GM13977 (cell line): Measurements from ENCODE around the gene EVI5L.

Source experiments
- DNase-seq: peaks from one replicate; pipeline ENCODE4 v3.0.0; 2012; ENCODE audit warnings: low spot score
- CTCF ChIP-seq: IDR thresholded peaks from 2 replicates; pipeline ENCODE4 v1.5.1; 2012; ENCODE audit warnings: mild to moderate bottlenecking, control low read depth; ENCODE audit not compliant: insufficient read depth; ENCODE audit errors: extremely low read depth, missing control alignments
- in situ Hi-C: fragments of 300-500 bp; cut with MboI; formaldehyde crosslinking; loops from one replicate; pipeline ENCODE4 v1.12.0; 2022; ENCODE audit warnings: low sequenced_read_pairs, low pct_unique_long_range_greater_than_20kb, mixed read lengths, inconsistent platforms; ENCODE audit not compliant: unreplicated experiment

EVI5L gene

DNA sequence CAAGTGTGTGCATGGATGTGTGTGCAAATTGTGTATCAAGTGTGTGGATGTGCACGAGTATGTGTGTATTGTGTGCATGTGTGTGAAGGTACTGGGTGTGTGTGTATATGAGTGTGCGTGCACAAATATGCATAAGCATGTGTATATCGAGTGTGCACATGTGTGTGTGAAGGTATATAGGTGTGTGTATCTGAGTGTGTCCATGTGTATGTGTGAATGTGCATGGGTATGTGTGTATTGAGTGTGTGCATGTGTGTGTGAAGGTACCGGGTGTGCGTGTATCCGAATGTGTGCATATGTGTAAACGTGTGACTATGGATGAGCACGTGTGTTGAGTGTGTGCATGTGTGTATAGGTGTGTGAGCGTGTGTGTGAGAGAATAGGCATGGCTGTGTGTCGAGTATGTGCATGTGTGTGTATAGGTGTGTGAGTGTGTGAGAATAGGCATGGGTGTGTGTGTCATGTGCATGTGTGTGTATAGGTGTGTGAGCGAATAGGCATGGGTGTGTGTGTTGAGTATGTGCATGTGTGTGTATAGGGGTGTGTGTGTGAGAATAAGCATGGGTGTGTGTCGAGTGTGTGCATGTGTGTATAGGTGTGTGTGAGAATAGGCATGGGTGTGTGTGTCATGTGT lies 12.8 kb downstream of the EVI5L start:
- no peak for DNase-seq
- TF ChIP-seq CTCF = no peak
- in situ Hi-C loops = no loop called here

DNA sequence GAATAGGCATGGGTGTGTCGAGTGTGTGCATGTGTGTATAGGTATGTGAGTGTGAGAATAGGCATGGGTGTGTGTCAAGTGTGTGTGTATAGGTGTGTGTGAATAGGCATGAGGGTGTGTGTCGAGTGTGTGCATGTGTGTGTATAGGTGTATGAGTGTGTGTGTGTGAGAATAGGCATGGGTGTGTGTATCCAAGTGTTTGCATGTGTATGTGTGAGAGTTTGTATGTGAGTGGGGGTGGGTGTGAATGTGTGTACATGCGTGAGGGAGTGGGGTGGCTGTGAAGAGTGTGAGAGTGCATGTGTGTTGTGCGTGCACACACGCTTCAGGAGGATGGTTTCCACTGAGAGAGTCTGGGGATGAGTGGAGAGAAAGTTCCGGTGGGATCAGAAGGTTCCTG lies 13.5 kb downstream of the EVI5L start:
- no peak for DNase-seq
- no peak for TF ChIP-seq CTCF
- in situ Hi-C loops = no loop called here

DNA sequence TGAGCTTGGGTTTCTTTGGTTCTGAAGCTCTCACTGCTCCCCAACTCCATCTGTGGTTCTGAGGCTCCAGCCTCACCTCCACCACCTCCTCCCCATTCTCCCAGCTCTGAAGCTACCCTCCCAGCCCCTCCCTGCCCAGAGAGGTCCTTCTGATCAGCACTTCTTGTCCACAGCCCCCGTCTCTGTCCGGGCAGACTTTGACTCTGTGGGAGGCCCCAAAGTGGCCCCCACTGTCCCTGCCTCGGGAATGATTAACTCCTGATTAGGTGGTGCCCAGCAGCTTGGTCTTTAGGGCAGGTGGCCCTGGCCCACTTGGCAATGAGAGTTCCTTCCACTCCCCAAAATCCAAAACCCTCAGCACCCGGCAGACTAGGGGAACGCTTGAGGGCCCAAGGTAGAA lies 14.4 kb downstream of the EVI5L start:
- in situ Hi-C loops = no loop called here
- DNase-seq = no peak
- TF ChIP-seq CTCF = no peak

DNA sequence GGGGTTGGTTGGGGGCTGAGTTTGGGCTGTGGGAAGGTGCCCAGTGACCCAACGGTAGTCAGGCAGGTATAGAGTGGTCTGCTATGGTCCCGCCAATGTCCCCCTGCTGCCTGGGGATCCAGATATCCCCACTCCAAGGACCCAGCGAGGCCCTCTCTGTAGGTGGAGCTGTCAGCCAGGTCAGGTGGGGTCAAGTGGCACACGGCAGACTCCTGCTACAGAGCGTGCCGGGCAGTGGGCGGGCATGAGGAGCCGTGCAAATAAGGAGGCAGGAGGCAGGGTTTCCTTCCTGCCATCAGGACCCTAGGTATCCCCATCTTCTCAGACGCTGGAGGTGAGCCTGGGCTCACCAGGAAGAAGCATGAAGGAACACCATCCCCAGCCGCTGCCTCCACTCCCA lies 14.9 kb downstream of the EVI5L start:
- no peak for DNase-seq
- in situ Hi-C loops = no loop called here
- no peak for TF ChIP-seq CTCF

- DNase-seq = no peak
- in situ Hi-C loops = no loop called here
- no peak for TF ChIP-seq CTCF
These were observed 15.6 kb downstream of the EVI5L start for GRCh38 chr19:7845390-7846154.

DNA sequence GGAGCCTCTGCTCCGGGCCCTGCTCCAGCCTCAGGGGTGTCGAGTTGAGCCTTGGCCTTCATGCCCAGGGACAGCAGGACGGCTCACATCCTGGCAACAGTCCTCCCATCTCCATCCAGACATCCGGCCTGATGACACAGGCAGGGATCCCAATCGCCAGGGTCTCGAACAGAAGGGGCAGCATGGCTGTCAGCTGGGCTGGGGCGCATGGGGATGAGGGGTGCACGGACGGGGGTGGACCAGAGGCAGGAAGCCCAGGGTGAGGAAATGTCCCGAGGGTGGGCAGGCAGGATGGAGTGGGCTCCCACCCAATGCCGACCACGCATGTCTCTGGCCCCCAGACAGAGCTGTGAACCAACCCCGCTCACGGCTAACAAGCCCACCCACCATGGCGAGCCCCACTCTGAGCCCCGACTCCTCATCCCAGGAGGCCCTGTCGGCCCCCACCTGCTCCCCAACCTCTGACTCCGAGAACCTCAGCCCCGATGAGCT lies 16.2 kb downstream of the EVI5L start:
- no peak for DNase-seq
- in situ Hi-C loops = no loop called here
- no peak for TF ChIP-seq CTCF
